K562 (cell line): ENCODE data around the gene SDC1. TPM values are rescaled to one million over a fixed set of nuclear protein-coding genes. Genes with fewer than 3 reads are reported as not detected.

Source experiments
- EHMT2 ChIP-seq: fragments of 450-650 bp; IDR thresholded peaks from 2 replicates; pipeline ENCODE4 v1.6.1; 2018; ENCODE audit warnings: antibody characterized with exemption
- GABPB1 ChIP-seq: sonication (generic); formaldehyde crosslinking; IDR thresholded peaks from 2 replicates; pipeline ENCODE4 v1.8.0; 2022; ENCODE audit warnings: mild to moderate bottlenecking, missing genetic modification reagents
- HMGN3 ChIP-seq: IDR thresholded peaks from 2 replicates; pipeline ENCODE4 v1.6.1; 2011; ENCODE audit warnings: borderline replicate concordance, low read depth, mild to moderate bottlenecking, mixed read lengths, low read length; ENCODE audit not compliant: insufficient read length; ENCODE audit errors: extremely low read depth
- MYC ChIP-seq, 2 experiments: fragments of 250-450 bp in 1 of 2; sonication (Bioruptor Pico) in 1 of 2; IDR thresholded peaks; 2 replicates each; pipeline versions ENCODE4 v1.5.1 to v1.6.1; 2012 to 2021; ENCODE audit warnings: low read depth in 2 of 2, borderline replicate concordance in 1 of 2, improper control_type of control experiment in 1 of 2, low read length in 1 of 2, mild to moderate bottlenecking in 1 of 2, moderate library complexity in 1 of 2
- NFYB ChIP-seq: IDR thresholded peaks from 2 replicates; pipeline ENCODE4 v1.6.1; 2011; ENCODE audit warnings: mild to moderate bottlenecking, moderate library complexity; ENCODE audit not compliant: insufficient read length; ENCODE audit errors: extremely low read depth
- PYGO2 ChIP-seq: fragments of 450-650 bp; IDR thresholded peaks from 2 replicates; pipeline ENCODE4 v1.6.1; 2016; ENCODE audit warnings: mild to moderate bottlenecking, missing genetic modification characterization, moderate library complexity, missing compliant biosample characterization
- RB1 ChIP-seq: fragments of 450-650 bp; IDR thresholded peaks from 2 replicates; pipeline ENCODE4 v1.6.1; 2017; ENCODE audit warnings: low read depth, mild to moderate bottlenecking
- RFX7 ChIP-seq: fragments of 250-450 bp; sonication (Bioruptor Pico); IDR thresholded peaks from 2 replicates; pipeline ENCODE4 v1.5.1; 2021; ENCODE audit warnings: mild to moderate bottlenecking
- SMARCA4 ChIP-seq: fragments of 450-650 bp; IDR thresholded peaks from 2 replicates; pipeline ENCODE4 v1.6.1; 2016
- SMARCA5 ChIP-seq: fragments of 450-650 bp; IDR thresholded peaks from 2 replicates; pipeline ENCODE4 v1.6.1; 2016
- SMC3 ChIP-seq: conservative IDR thresholded peaks from 2 replicates; pipeline ENCODE4 v1.6.1; 2011; ENCODE audit warnings: low read depth, low read length, improper control_type of control experiment; ENCODE audit not compliant: insufficient read depth
- SUPT5H ChIP-seq: fragments of 450-650 bp; IDR thresholded peaks from 2 replicates; pipeline ENCODE4 v1.6.1; 2016
- TAL1 ChIP-seq: fragments of 450-650 bp; IDR thresholded peaks from 2 replicates; pipeline ENCODE4 v1.6.1; 2016; ENCODE audit warnings: mild to moderate bottlenecking
- ZKSCAN3 ChIP-seq: fragments of 250-450 bp; sonication (Bioruptor Pico); IDR thresholded peaks from 2 replicates; pipeline ENCODE4 v1.4.0; 2020
- ZNF121 ChIP-seq: sonication (generic); formaldehyde crosslinking; conservative IDR thresholded peaks from 2 replicates; pipeline ENCODE4 v1.8.0; 2022; ENCODE audit warnings: missing genetic modification reagents
- ZNF408 ChIP-seq: fragments of 250-450 bp; sonication (Bioruptor Pico); IDR thresholded peaks from 2 replicates; pipeline ENCODE4 v1.4.0; 2020; ENCODE audit warnings: low read depth, mild to moderate bottlenecking, moderate library complexity
- ZNF436 ChIP-seq: fragments of 250-450, 450-650 bp; sonication (Bioruptor Pico); formaldehyde crosslinking; IDR thresholded peaks from 2 replicates; pipeline ENCODE4 v1.7.0; 2020; ENCODE audit warnings: mild to moderate bottlenecking
- ZNF445 ChIP-seq: fragments of 250-450 bp; sonication (Bioruptor Pico); IDR thresholded peaks from 2 replicates; pipeline ENCODE4 v1.4.0; 2020; ENCODE audit warnings: low read depth, mild to moderate bottlenecking, moderate library complexity
- ZNF830 ChIP-seq: fragments of 250-450 bp; sonication (Bioruptor Pico); IDR thresholded peaks from 2 replicates; pipeline ENCODE4 v1.5.0; 2021; ENCODE audit warnings: mild to moderate bottlenecking
- polyA plus RNA-seq, 8 experiments: library from polyadenylated mRNA; depleted of rRNA in 4 of 8; stranded (reverse) in 5 of 8; unstranded in 3 of 8; fragments of >200 nt; fragmentation: Nextera tagmentation in 2 of 8; fragmentation: Illumina TruSeq in 1 of 8; extraction: Ambion mirVana in 2 of 8; extraction: Trizol in 1 of 8; gene quantifications; 2 replicates each; pipeline versions ENCODE4 v1.2.1 to v1.2.3, GENCODE V29; 2011 to 2014; ENCODE audit warnings: inconsistent platforms in 1 of 8, missing spikeins in 1 of 8
- total RNA-seq, 7 experiments: library from RNA; depleted of rRNA in 6 of 7; stranded (reverse); fragments of >200 nt in 6 of 7; fragmentation: Illumina TruSeq in 2 of 7; extraction: Trizol in 2 of 7; gene quantifications; 2 replicates each; pipeline versions ENCODE4 v1.2.1 to v1.2.3, GENCODE V29; 2011 to 2021; ENCODE audit warnings: low replicate concordance in 1 of 7
- TF ChIP-seq, protein P1 (sequence below): fragments of 250-450 bp; sonication (Bioruptor Pico); IDR thresholded peaks from 2 replicates; pipeline ENCODE4 v1.8.0; 2021; ENCODE audit warnings: mild to moderate bottlenecking, moderate library complexity
- TF ChIP-seq, protein P2 (sequence below): fragments of 250-450 bp; sonication (Bioruptor Pico); IDR thresholded peaks from 2 replicates; pipeline ENCODE4 v1.5.0; 2022; ENCODE audit warnings: mild to moderate bottlenecking
- TF ChIP-seq, protein P3 (sequence below): fragments of 200-800 bp; sonication (Bioruptor generic); IDR thresholded peaks from 2 replicates; pipeline ENCODE4 v1.6.1; 2017; ENCODE audit warnings: missing genetic modification characterization, missing compliant biosample characterization
- TF ChIP-seq, protein P4 (sequence below), 2 experiments: fragments of 450-650 bp in 1 of 2; sonication (generic) in 1 of 2; formaldehyde crosslinking in 1 of 2; IDR thresholded peaks in 1 of 2; conservative IDR thresholded peaks in 1 of 2; 2 replicates each; pipeline versions ENCODE4 v1.6.1 to v1.8.1; 2016 to 2023; ENCODE audit warnings: mild to moderate bottlenecking in 2 of 2, moderate library complexity in 2 of 2, inconsistent platforms in 1 of 2, missing genetic modification reagents in 1 of 2

SDC1 gene
- total and polyA plus RNA-seq, 9 of the 15 experiments (the other 6 are each of a cell fraction or from before 2014, with no cell fraction given), result 0.06 to 2.7 (median 0.49) TPM

DNA sequence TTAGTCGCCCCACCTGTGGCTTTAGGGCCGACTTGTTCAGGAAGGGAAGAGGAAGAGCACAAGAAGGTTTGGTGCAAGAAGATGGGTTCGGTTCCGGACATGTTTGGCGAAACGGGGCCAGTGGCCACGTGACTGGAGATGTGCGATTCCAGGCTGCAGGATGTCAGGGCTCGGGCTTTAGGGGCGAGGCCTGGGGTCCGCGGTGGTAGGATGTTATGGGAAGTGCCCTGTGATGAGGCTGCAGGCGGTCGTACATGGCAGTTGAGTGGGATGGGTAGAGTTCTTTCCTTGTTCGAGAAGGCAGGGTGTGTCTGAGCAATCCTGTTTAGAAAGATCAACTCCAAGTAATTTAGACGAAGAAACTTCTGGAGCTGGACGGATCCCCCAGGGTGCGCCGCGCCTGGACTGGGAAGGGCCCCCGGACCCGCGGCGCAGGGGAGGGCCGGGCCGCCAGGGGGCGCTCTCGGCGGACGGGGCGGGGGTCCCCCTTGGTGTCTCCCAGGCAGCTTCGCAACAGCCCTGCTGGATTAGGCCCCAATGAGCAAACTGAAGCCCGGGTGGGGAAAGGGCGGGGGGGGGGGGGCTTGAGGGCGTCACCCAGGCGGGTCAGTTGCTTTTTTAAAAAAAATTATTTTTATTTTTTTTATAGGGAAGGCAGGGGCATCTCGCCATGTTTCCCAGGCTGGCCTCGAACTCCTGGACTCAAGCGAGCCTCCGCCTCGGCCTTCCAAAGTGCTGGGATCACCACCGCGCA, 17.2 kb upstream of the SDC1 start (continued):
- TF ChIP-seq, protein P1, sequence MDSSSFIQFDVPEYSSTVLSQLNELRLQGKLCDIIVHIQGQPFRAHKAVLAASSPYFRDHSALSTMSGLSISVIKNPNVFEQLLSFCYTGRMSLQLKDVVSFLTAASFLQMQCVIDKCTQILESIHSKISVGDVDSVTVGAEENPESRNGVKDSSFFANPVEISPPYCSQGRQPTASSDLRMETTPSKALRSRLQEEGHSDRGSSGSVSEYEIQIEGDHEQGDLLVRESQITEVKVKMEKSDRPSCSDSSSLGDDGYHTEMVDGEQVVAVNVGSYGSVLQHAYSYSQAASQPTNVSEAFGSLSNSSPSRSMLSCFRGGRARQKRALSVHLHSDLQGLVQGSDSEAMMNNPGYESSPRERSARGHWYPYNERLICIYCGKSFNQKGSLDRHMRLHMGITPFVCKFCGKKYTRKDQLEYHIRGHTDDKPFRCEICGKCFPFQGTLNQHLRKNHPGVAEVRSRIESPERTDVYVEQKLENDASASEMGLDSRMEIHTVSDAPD (CRISPR knock-in tag), result no peak
- TF ChIP-seq EHMT2 (no peak), SMARCA5 (no peak), ZNF408 (CRISPR knock-in tag) (no peak), MYC (IDR thresholded peaks at IDR 0.05; ENCODE audit: low read depth, low read length) (no peak), MYC (CRISPR knock-in tag; IDR thresholded peaks at IDR 0.05; ENCODE audit: borderline replicate concordance, low read depth) (no peak), ZNF121 (CRISPR knock-in tag) (no peak), HMGN3 (peak; percentile 31), GABPB1 (no peak), SUPT5H (no peak), SMC3 (peak; percentile 56), PYGO2 (tag) (no peak), SMARCA4 (no peak), ZNF445 (CRISPR knock-in tag) (no peak), ZNF436 (no peak), ZNF830 (no peak), ZKSCAN3 (no peak), RB1 (no peak; the same call in 1 of the 2 replicates), NFYB (no peak), RFX7 (CRISPR knock-in tag) (no peak), TAL1 (no peak)
- TF ChIP-seq, protein P2, sequence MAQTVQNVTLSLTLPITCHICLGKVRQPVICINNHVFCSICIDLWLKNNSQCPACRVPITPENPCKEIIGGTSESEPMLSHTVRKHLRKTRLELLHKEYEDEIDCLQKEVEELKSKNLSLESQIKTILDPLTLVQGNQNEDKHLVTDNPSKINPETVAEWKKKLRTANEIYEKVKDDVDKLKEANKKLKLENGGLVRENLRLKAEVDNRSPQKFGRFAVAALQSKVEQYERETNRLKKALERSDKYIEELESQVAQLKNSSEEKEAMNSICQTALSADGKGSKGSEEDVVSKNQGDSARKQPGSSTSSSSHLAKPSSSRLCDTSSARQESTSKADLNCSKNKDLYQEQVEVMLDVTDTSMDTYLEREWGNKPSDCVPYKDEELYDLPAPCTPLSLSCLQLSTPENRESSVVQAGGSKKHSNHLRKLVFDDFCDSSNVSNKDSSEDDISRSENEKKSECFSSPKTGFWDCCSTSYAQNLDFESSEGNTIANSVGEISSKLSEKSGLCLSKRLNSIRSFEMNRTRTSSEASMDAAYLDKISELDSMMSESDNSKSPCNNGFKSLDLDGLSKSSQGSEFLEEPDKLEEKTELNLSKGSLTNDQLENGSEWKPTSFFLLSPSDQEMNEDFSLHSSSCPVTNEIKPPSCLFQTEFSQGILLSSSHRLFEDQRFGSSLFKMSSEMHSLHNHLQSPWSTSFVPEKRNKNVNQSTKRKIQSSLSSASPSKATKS (CRISPR knock-in tag), result no peak
- TF ChIP-seq, protein P3, sequence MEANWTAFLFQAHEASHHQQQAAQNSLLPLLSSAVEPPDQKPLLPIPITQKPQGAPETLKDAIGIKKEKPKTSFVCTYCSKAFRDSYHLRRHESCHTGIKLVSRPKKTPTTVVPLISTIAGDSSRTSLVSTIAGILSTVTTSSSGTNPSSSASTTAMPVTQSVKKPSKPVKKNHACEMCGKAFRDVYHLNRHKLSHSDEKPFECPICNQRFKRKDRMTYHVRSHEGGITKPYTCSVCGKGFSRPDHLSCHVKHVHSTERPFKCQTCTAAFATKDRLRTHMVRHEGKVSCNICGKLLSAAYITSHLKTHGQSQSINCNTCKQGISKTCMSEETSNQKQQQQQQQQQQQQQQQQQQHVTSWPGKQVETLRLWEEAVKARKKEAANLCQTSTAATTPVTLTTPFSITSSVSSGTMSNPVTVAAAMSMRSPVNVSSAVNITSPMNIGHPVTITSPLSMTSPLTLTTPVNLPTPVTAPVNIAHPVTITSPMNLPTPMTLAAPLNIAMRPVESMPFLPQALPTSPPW (CRISPR knock-in tag), result peak; percentile 78
- TF ChIP-seq, protein P4, sequence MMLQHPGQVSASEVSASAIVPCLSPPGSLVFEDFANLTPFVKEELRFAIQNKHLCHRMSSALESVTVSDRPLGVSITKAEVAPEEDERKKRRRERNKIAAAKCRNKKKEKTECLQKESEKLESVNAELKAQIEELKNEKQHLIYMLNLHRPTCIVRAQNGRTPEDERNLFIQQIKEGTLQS (IDR thresholded peaks at IDR 0.05), result no peak
- TF ChIP-seq, protein P4 (CRISPR knock-in tag; conservative IDR thresholded peaks at IDR 0.05), result no peak
